NCI-H345 treated with DMSO at 0.1 percent for 48 hours (cell line): ENCODE data around the gene OR13H1.
"Not testable (repeated sequence)": the region's sequence is repeated elsewhere in the genome, so short reads cannot be mapped to it uniquely, and the experiment has no call there.

Experiments used
- DNase-seq: peaks from one replicate; lab custom pipeline; 2025; ENCODE audit not compliant: unreplicated experiment; lab: John Stamatoyannopoulos, UW

OR13H1 gene

GRCh38 chrX:131543774-131544173, at the start of gene OR13H1:
Gene OR13H1 (plus strand): TSS chrX:131544074. CDS start chrX:131544074, 0 bp downstream.
- DNase-seq, result no peak

GRCh38 chrX:131501556-131501955, 42.3 kb upstream of the OR13H1 start:
- DNase-seq, result not testable (repeated sequence)

- no peak for DNase-seq
These were observed 30.5 kb upstream of the OR13H1 start for GRCh38 chrX:131513159-131513914.

GRCh38 chrX:131521824-131522223, 22.1 kb upstream of the OR13H1 start:
- DNase-seq, result no peak

- no peak for DNase-seq
These were observed 344 bp downstream of the OR13H1 start for GRCh38 chrX:131544218-131544617.

- no peak for DNase-seq
These were observed 5.1 kb downstream of the OR13H1 start for GRCh38 chrX:131549011-131549410.

GRCh38 chrX:131552453-131552852, 8.6 kb downstream of the OR13H1 start:
- not testable (repeated sequence) for DNase-seq

- DNase-seq, result no peak
These were observed 14.7 kb downstream of the OR13H1 start for GRCh38 chrX:131558562-131558961.

- DNase-seq, result no peak
These were observed 20.8 kb downstream of the OR13H1 start for GRCh38 chrX:131564553-131565229.

- DNase-seq, result no peak
These were observed 22.0 kb downstream of the OR13H1 start for GRCh38 chrX:131565909-131566308.

GRCh38 chrX:131571348-131571747, 27.5 kb downstream of the OR13H1 start:
- DNase-seq, result no peak

GRCh38 chrX:131572372-131573014, 28.6 kb downstream of the OR13H1 start:
- DNase-seq, result no peak

- DNase-seq, result no peak
These were observed 33.5 kb downstream of the OR13H1 start for GRCh38 chrX:131577413-131577812.

GRCh38 chrX:131577999-131578734, 34.3 kb downstream of the OR13H1 start:
- peak; percentile 61 for DNase-seq

- not testable (repeated sequence) for DNase-seq
These were observed 35.0 kb downstream of the OR13H1 start for GRCh38 chrX:131578735-131579367.

- DNase-seq, result no peak
These were observed 45.1 kb downstream of the OR13H1 start for GRCh38 chrX:131588995-131589394.
